Right atrium auricular region (tissue), 2 donors: ENCODE data around the gene PDRG1. TPM values are rescaled to one million over a fixed set of nuclear protein-coding genes. Genes with fewer than 3 reads are reported as not detected.

Experiments
- DNase-seq: peaks from one replicate; pipeline ENCODE4 v3.0.0-alpha.2; 2019; ENCODE audit warnings: low spot score
- H3K27ac ChIP-seq, 2 donors: fragments of 200-600 bp; sonication (generic); 1 replicate in 1 of 2; 2 replicates in 1 of 2; pipeline ENCODE4 v1.5.1; 2016 to 2019
- H3K27me3 ChIP-seq, 2 donors: fragments of 200-600 bp; sonication (generic); one replicate each; pipeline versions ENCODE4 v1.5.1 to v1.6.0; 2017 to 2019
- H3K36me3 ChIP-seq: fragments of 200-600 bp; sonication (generic); one replicate; pipeline ENCODE4 v1.5.1; 2016
- H3K4me1 ChIP-seq, 2 donors: fragments of 200-600 bp; sonication (generic); one replicate each; pipeline versions ENCODE4 v1.5.1 to v1.6.0; 2017 to 2019
- H3K4me3 ChIP-seq, 2 donors: fragments of 200-600 bp; sonication (generic); 1 replicate in 1 of 2; 2 replicates in 1 of 2; pipeline ENCODE4 v1.5.1; 2017 to 2019; ENCODE audit warnings: mild to moderate bottlenecking in 1 of 2, moderate library complexity in 1 of 2
- H3K9me3 ChIP-seq, 2 donors: fragments of 200-600 bp; sonication (generic); one replicate each; pipeline ENCODE4 v1.5.1; 2019
- CTCF ChIP-seq, 2 donors: fragments of 200-600 bp; sonication (generic); IDR thresholded peaks; one replicate each; pipeline ENCODE4 v1.5.1; 2019; ENCODE audit warnings: antibody characterized with exemption in 2 of 2
- total RNA-seq, 2 donors: library from RNA; depleted of rRNA; stranded (reverse); fragments of >200 nt; gene quantifications; one replicate each; pipeline ENCODE4 v1.1.0, GENCODE V29; 2016

Gene PDRG1
- total RNA-seq, 2 donors from 2014 or later, result 4.9 to 5.7 TPM

GRCh38 chr20:31972471-31973021 lies 20.7 kb upstream of the PDRG1 start:
- DNase-seq, result no peak
- Histone ChIP-seq H3K27ac (no peak overlapping the region), H3K4me3 (no peak overlapping the region), H3K9me3 (no peaks in the 10 kb centered on the region), H3K36me3 (no peaks in the 10 kb centered on the region), H3K4me1 (peaks cover 0 to 8% of the 10 kb centered on the region in 2 donors), H3K27me3 (peaks cover 0 to 4% of the 10 kb centered on the region in 2 donors)
- no peak for TF ChIP-seq CTCF (IDR thresholded peaks at IDR 0.05)

- no peaks in the 10 kb centered on the region for H3K9me3 ChIP-seq
- TF ChIP-seq CTCF (IDR thresholded peaks at IDR 0.05), result no peak
- no peaks in the 10 kb centered on the region for H3K36me3 ChIP-seq
- H3K4me1 ChIP-seq, result peaks cover 0 to 8% of the 10 kb centered on the region in 2 donors
- no peak for DNase-seq
- H3K27me3 ChIP-seq, result peaks cover 0 to 10% of the 10 kb centered on the region in 2 donors
- H3K4me3 ChIP-seq, result no peak overlapping the region
- H3K27ac ChIP-seq, result no peak overlapping the region
Measured at GRCh38 chr20:31969991-31970390, 18.1 kb upstream of the PDRG1 start.

GRCh38 chr20:31968291-31969126 lies 16.7 kb upstream of the PDRG1 start:
- Histone ChIP-seq H3K27ac (no peak overlapping the region), H3K4me3 (peak overlapping the region in 1 of 2 donors; percentile 17), H3K27me3 (peaks cover 0 to 10% of the 10 kb centered on the region in 2 donors), H3K9me3 (no peaks in the 10 kb centered on the region), H3K36me3 (no peaks in the 10 kb centered on the region), H3K4me1 (peaks cover 0 to 8% of the 10 kb centered on the region in 2 donors)
- TF ChIP-seq CTCF (IDR thresholded peaks at IDR 0.05), result no peak
- DNase-seq, result peak; percentile 59

GRCh38 chr20:31967830-31968249 lies 16.0 kb upstream of the PDRG1 start, which contains the start of gene XKR7:
Gene XKR7, plus strand, starts transcription at chr20:31968151. Its CDS starts 25 bp downstream, at chr20:31968176.
- Histone ChIP-seq H3K27me3 (peaks cover 0 to 10% of the 10 kb centered on the region in 2 donors), H3K9me3 (no peaks in the 10 kb centered on the region), H3K4me1 (peaks cover 0 to 8% of the 10 kb centered on the region in 2 donors), H3K4me3 (peak within 1 kb of the TSS in 1 of 2 donors; percentile 17), H3K36me3 (no peaks in the 10 kb centered on the region), H3K27ac (no peak within 1 kb of the TSS)
- DNase-seq, result no peak
- no peak for TF ChIP-seq CTCF (IDR thresholded peaks at IDR 0.05)

GRCh38 chr20:31966991-31967655 lies 15.3 kb upstream of the PDRG1 start:
- Histone ChIP-seq H3K4me3 (no peak overlapping the region), H3K27ac (no peak overlapping the region), H3K9me3 (no peaks in the 10 kb centered on the region), H3K27me3 (peaks cover 0 to 10% of the 10 kb centered on the region in 2 donors), H3K4me1 (peaks cover 0 to 8% of the 10 kb centered on the region in 2 donors), H3K36me3 (no peaks in the 10 kb centered on the region)
- TF ChIP-seq CTCF (IDR thresholded peaks at IDR 0.05), result no peak
- no peak for DNase-seq
